DLD1 (cell line): ENCODE results near the gene GDF11.

Source experiments
- in situ Hi-C: cut with HindIII; loops from 2 replicates; pipeline ENCODE4 v1.10.0; 2017; ENCODE audit warnings: low sequenced_read_pairs

GDF11 gene

GRCh38 chr12:55780685-55781084, 37.8 kb downstream of the GDF11 start:
- in situ Hi-C loops = no loop called here

GRCh38 chr12:55788546-55788945, 45.6 kb downstream of the GDF11 start:
- in situ Hi-C loops = no loop called here

- in situ Hi-C loops = no loop called here
These were observed 46.2 kb downstream of the GDF11 start for GRCh38 chr12:55789171-55789570.

GRCh38 chr12:55789893-55790292, 47.0 kb downstream of the GDF11 start:
- in situ Hi-C loops = no loop called here

- in situ Hi-C loops = no loop called here
These were observed 53.0 kb downstream of the GDF11 start for GRCh38 chr12:55795950-55796349.

- in situ Hi-C loops = no loop called here
These were observed 54.1 kb downstream of the GDF11 start for GRCh38 chr12:55797068-55797467.

GRCh38 chr12:55797550-55797949, 54.6 kb downstream of the GDF11 start:
- in situ Hi-C loops = no loop called here
